Urothelium cell line (cell line): ENCODE measurements around the gene F8.
"Not testable (repeated sequence)": the region's sequence is repeated elsewhere in the genome, so short reads cannot be mapped to it uniquely, and the experiment has no call there.

Source experiments
- DNase-seq: peaks from one replicate; pipeline ENCODE4 v3.0.0; 2011; ENCODE audit warnings: low spot score, mixed read lengths
- FAIRE-seq: peaks from 2 replicates; lab custom pipeline; 2011; peaks lifted over from hg19 to GRCh38; lab: Jason Lieb, UNC

F8 gene

DNA sequence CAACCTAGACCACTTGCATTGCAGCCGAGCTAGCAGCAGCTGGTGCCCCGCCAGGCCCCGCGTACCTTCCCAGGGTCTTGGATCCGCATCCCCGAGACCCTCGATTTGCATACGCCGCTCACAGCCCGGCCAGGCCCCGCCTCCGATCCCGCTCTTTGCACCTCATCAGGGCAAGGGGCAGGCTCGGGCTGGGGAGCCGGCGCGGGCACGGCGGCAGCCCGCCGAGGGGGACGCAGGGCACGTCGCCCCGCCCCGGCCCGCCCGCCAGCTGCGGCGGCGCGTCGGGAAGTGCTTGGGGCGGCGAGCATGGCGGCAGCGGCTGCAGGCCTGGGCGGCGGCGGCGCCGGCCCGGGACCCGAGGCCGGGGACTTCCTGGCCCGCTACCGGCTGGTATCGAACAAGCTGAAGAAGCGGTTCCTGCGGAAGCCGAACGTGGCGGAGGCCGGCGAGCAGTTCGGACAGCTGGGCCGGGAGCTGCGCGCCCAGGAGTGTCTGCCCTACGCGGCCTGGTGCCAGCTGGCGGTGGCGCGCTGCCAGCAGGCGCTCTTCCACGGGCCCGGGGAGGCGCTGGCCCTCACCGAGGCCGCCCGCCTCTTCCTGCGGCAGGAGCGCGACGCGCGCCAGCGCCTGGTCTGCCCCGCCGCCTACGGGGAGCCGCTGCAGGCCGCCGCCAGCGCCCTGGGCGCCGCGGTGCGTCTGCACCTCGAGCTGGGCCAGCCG is 136.3 kb downstream of the F8 start, which contains the start of gene F8A1:
Gene F8A1 (plus strand): TSS at position 287 of the 720 bp plus-strand sequence. CDS start 20 bp downstream, at position 307.
- FAIRE-seq, DNase-seq: not testable (repeated sequence)

DNA sequence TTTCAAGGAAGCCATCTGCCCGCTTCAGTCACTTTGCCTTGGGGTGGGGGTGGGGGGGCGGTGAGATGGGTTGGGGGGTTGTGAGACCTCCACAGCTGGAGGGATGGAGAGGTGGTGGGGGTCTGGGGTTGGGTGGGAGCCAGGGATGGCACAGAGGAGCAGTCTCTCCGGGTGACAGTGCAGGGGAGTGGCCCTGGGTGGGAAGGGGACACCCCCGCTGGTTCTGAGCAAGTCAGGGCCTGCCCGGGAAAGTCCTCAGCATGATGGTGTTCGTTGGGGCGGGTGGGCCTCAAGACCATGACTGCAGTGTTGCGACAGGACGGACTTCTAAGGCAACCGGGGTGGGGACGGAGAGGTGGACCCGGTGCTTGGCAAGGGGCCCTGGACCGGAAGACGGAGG is 137.0 kb downstream of the F8 start:
- not testable (repeated sequence) for DNase-seq, FAIRE-seq

DNA sequence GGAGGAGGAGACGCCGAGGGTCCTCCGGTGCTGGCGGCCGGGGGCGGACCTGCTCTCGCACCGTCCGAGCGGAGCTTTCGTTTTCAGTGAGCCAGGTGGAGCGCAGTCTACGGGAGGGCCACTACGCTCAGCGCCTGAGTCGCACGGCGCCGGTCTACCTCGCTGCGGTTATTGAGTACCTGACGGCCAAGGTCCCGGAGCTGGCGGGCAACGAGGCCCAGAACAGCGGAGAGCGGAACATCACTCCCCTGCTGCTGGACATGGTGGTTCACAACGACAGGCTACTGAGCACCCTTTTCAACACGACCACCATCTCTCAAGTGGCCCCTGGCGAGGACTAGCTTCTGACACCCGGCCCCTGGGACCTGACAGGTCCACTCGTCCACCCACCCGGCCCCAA is 137.5 kb downstream of the F8 start:
- not testable (repeated sequence) for FAIRE-seq, DNase-seq

DNA sequence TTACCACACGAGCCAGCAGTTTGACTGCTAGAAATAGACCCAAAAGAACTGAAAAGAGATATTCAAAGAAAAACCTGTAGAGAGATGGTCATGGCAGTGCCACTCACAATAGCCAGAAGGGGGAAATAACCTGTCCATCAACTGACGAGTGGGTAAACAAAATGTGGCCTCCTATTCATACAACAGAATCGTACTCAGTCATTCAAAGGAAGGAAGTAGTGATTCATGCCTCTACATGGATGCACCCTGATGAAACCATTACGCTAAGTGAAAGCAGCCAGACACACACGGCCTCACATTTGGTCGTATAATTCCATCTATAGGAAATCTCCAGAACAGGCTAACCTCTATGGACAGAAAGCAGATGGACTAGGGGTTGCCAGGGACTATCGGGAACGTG is 138.5 kb downstream of the F8 start:
- not testable (repeated sequence) for FAIRE-seq, DNase-seq

DNA sequence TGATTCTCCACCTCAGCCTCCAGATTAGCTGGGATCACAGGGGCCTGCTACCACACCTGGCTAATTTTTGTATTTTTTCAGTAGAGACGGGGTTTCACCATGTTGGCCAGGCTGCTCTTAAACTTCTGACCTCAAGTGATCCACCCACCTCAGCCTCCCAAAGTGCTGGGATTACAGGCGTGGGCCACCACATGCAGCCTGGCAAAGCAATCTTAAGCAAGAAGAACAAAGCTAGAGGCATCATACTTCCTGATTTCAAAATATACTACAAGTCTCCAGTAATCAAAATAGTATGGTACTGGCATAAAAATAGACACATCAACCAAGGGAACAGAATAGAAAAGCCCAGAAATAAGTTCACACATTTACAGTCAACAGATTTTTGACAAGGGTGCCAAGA is 149.2 kb downstream of the F8 start:
- DNase-seq (no peak), FAIRE-seq (no peak)

DNA sequence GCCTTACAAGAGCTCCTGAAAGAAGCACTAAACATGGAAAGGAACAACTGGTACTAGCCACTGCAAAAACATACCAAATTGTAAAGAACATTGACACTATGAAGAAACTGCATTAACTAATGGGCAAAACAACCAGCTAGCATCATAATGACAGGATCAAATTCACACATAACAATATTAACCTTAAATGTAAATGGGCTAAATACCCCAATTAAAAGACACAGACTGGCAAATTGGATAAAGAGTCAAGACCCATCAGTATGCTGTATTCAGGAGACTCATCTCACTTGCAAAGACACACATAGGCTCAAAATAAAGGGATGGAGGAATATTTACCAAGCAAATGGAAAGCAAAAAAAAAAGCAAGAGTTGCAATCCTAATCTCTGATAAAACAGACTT is 154.0 kb downstream of the F8 start:
- FAIRE-seq, DNase-seq: not testable (repeated sequence)

DNA sequence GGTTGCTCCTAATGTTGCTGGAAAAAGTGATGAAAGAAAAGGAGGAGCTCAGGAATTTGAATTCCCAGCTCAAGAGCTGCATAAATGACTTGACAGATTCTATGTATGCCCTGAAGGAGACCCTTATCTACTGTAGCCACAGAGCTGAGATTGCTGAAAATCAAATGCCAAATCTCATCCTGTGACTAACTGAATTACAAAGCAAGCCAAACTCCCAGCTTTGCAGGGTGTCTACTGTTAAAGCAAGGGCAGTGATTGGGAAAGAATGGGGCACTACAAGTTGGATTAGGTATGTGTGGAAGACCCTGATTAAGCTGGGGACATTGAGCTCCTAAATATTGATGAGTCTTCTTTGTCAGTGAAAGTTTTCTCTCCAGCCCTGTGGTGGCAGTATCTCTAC is 167.3 kb downstream of the F8 start:
- FAIRE-seq, result no peak
- no peak for DNase-seq

DNA sequence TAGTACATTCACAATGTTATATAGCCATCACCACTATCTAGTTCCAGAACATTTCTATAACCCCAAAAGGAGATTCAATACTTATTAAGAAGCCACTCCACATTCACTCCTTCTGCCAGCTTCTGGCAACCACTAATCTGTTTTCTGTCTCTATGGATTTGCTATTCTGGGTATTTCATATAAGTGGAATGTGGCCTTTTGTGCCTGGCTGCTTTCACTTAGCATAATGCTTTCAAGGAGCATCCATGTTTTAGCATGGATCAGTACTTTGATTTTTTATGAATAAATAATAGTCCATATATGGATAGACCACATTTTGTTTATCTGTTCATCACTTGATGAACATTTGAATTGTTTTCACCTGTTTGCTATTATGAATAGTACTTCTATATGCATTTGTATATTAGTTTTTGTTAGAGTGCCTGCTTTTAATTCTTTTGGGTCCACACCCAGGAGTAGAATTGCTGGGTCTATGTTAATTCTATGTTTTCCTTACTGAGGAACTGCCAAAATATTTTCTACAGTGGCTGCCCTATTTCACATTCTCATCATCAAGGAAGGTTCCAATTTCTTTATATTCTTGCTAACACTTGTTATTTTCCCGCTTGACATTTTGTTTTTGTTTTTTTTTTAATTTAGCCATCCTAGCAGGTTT is 171.4 kb downstream of the F8 start:
- no peak for FAIRE-seq
- DNase-seq, result no peak

DNA sequence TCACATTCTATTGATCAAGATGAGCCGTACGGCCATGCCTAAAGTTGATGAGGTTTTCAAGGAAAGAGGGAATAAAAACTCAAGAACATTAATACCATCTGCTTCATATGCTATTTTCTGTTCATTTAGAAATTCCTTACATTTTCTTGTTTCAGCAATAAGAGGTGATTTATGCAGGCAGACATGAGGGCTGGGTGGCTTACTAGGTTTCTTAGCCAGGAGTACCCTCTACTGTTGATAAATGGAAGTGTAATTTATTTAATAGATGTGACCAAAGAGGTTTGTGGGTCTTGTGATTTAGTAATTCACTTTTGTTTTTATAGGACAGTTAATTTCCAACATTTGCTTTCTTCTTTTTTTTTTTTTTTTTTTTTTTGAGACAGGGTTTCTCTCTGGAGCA is 181.7 kb downstream of the F8 start:
- DNase-seq (peak; percentile 11), FAIRE-seq (no peak)

DNA sequence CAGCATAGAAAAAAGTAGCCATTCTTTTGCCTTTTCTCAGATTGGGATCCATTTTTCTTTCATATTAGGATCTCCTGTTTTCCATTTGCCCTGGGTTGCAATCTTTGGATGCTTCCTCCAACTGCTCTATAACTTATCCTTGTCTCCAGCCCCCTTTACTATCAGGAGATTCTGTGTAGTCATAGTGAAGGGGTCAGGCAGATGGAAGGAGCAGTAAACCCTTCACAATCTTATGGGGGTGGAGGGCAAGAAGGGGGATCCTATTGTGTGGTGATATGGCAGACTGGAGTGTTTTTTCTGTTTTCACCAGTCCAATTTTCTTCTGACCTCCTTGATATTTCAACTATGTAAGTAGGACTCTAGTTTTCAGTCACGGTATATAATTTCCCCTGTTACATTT is 186.4 kb downstream of the F8 start:
- DNase-seq, result no peak
- no peak for FAIRE-seq

DNA sequence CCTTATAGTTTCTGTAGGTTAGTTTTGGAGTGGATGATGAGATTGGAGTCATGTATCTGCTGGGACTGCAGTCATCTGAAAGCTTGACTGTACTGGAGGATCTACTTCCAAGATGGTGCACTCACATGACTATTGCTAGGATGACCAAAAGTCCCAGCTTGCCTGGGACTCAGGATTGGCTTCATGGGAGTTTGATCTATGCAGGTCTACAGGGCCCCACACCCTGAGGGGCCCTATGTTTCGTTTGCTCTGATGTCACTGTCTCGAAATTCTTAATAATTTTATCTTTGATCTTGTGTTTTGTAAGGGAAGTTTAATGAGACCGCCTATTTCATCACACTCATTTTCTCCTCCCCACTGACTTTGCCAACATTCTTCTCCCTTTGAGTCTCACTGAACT is 188.0 kb downstream of the F8 start, which contains the start of gene SMIM9:
Gene SMIM9 (minus strand): TSS at position 101 of the 400 bp plus-strand sequence. CDS start 3,806 bp downstream, outside the sequence.
- FAIRE-seq (no peak), DNase-seq (no peak)

DNA sequence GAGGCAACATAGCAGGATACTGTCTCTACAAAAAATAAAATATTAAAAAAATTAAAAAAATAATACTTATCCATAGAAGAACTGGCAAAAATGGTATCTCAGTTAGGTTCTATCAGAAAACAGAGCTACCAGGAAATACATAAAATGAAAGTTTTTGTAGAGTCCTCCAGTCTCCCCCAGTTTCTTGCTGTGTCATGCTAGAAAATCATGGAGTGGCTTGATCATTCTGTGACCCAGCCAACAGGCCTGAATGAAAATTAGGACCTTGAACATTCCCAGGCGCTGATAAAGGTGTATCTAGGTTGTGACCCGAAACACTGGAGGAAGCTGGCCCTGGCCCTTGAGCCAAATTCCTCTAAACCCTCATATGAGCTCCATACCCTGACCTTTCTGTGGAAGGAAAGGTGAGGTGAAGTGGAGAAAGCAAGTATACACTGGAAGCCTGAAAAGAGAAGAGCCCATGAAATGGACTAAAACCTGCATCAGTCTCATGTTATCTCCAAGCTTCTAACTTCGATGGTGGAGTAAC is 188.7 kb downstream of the F8 start:
- DNase-seq, result no peak
- no peak for FAIRE-seq

DNA sequence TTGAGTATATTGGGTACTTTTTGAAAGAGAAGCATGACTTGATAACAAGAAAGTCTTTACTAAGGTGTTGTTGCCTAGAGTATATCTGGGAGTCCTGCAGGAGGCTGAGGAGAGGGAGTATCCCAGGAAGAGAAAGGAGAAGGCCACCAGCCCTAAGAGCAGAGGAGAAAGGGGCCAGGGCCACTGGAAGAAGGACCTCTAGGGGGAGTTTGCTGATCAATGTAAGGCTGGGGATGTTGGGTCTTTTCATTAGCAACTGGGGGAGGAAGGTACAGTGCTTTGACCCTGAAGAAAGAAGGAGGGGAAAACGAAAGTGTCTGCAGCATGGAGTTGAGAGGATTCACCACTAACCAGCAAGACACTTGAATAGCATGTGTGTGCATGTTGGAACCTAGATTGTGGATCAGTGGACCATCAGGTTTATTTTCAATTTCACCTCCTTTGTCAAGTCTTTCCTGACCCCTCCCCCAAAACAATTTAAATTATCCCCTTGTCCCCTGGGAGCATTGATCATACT is 192.5 kb downstream of the F8 start:
- FAIRE-seq, result no peak

DNA sequence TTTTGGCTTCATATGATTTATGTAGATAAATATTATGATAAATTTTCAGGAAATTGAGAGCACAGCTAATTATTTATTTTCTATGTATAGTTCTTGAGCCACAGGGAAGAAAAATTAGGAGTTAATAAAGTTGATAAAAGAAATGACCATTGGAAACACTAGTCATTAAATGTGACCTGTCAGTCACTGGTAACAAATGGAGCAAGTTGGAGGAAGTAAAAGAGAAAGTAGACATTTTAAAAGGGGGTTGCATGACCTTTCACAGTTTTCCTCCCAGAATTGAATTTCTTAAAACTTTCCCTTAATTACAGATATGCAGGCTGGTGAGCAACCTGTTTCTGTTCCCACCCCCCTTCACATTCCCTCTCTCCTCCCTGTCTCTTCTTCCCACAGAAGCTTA is 193.4 kb downstream of the F8 start:
- DNase-seq (no peak), FAIRE-seq (no peak)

More for the DNA sequence above, 192.5 kb downstream of the F8 start:
- DNase-seq, result no peak

DNA sequence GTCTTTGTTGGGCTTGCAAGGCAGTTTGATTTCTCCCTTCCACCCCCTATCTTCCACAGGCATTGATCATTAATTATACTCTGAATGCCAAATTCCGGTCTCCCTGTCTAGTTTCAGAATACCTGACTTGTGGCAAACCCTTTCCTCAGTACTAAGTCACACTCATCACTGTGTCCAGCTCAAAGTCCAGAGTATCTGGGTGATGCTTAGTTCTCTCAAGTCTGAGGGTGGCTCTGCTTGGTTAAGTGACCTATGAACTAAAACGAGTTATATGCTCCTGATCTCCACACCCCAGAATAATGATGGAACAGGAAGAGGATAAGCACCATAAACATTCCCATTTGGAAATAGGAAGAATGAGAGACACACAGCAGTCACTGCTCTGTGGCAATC is 194.5 kb downstream of the F8 start:
- DNase-seq (no peak), FAIRE-seq (no peak)

DNA sequence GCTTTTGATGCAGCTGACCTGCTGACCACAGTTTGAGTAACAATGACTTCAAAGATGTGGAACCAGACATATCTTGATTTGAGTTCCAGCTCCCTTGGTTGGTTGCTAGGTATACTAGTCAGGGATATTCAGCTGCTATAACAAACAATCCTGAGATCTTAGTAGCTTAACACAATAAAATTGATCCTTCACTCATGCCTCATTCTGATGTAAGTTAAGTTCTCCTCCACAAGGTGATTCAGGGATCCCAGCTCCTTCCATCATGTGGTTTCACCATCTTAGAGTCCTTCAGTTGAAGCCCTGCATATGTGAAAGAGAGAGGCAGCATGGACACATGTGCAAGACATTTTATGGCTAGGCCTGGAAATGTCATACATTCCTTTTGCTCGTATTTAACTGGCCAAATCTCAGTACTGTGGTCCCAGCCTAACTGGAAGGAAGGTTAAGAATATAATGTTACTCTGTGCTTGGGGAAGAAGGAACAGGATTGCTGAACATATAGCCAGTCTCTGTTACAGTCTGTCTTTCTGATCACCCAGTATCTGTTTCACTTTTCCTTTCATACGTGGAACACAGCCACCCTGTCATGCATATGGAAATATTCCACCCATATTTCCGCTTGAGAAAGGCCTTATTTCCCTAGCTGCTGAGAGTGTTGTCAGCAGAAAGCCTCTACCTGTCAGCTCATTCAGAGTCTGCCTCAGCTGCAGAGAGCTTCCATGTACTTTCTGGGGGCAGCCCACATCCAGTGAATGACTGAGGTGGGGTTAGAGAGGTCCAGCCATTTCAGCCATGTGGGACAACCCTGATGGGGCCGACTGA is 195.1 kb downstream of the F8 start:
- FAIRE-seq (no peak), DNase-seq (no peak)

DNA sequence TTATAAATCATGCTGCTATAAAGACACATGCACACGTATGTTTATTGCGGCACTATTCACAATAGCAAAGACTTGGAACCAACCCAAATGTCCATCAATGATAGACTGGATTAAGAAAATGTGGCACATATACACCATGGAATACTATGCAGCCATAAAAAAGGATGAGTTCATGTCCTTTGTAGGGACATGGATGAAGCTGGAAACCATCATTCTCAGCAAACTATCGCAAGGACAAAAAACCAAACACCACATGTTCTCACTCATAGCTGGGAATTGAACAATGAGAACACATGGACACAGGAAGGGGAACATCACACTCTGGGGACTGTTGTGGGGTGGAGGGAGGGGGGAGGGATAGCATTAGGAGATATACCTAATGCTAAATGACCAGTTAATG is 196.9 kb downstream of the F8 start:
- DNase-seq, FAIRE-seq: not testable (repeated sequence)

DNA sequence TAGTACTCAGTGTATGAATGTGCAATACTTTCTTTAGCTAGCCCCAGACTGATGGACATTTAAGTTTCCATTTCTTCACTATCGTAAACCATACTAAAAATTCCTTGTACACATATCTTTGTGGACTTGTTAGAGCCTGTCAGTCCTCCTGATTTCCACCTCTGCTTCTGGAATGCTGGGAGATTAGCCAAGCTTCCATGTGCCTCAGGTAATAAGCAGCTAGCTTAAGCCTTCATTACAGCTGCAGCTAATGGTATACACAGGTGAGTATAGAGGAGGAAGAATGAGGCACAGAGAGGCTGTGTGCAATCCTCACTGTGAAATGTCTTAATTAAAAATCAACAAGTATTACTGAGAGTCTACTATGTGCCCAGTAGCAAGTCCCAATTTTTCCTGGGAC is 197.9 kb downstream of the F8 start:
- DNase-seq, result no peak
- no peak for FAIRE-seq

DNA sequence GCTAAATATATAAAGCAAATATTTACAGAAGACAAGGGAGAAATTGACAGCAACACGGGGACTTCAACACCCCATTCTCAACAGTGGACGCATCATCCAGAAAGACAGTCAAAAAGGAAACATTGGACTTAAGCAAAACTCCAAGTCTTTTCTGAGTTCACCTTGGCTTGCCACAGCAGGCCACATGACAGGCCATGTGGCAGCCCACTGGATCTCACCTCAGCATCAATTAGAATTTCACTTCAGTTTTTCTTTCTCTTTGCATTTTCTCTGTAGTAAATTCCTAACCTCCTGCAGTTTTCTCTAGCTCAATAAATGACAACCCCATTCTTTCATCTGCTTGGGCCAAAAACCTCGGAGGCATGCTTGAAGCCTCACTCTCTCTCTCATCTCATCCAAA is 200.5 kb downstream of the F8 start:
- DNase-seq (no peak), FAIRE-seq (no peak)

DNA sequence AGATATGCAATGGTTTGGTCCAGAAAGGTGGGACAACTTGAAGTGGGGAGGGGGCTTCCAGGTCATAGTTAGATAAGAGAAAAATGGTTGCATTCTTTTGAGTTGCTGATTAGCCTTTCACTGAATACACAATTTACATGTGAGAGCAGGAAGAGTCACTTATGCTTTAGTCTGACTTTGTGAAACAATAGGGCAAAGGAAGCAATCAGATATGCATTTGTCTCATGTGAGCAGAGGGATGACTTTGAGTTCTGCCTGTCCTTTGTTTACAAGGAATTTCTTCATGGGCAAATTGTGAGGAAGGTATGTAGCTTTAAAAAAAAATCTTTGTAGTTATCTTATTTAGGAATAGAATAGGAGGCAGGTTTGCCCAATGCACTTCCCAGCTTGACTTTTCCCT is 201.0 kb downstream of the F8 start:
- FAIRE-seq (no peak), DNase-seq (no peak)

DNA sequence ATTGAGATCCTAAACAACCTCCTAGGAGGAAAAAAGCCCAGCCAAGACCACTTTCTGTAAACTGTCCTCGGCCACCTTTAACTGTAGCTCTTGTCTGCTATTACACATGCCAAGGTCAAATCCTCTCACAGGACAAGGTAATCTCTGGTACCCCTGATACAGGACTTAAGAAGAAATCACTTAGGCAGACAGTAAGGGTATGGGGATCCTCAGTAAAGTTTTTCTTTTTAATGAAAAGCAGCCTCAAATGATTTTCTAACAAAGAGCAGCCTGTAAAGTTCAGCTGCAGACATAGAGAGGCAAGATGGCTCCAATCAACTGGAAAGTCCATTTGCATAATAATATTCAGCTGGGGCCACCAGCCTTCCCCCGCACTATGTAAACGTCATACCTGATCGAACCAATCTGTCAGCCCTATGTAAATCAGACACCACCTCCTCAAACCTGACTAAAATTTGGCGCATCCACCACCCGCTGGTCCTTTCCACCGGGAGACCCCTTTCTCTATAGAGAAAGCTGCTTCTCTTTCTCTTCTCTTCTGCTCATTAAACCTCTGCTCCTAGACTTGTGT is 202.7 kb downstream of the F8 start:
- DNase-seq (no peak), FAIRE-seq (no peak)
